GM12875 (cell line): ENCODE data around the gene HYAL1.
A peak's percentile ranks its signal among the peaks of the same experiment; 100 is the strongest.

Source experiments
- H3K4me3 ChIP-seq: one replicate; pipeline ENCODE4 v1.5.1; 2011; ENCODE audit warnings: low read depth, low read length, control low read depth
- CTCF ChIP-seq: IDR thresholded peaks from 2 replicates; pipeline ENCODE4 v1.5.1; 2011; ENCODE audit warnings: low read depth, mild to moderate bottlenecking, control low read depth, inconsistent platforms, low read length, moderate library complexity, borderline replicate concordance; ENCODE audit not compliant: insufficient read depth

The HYAL1 gene

DNA sequence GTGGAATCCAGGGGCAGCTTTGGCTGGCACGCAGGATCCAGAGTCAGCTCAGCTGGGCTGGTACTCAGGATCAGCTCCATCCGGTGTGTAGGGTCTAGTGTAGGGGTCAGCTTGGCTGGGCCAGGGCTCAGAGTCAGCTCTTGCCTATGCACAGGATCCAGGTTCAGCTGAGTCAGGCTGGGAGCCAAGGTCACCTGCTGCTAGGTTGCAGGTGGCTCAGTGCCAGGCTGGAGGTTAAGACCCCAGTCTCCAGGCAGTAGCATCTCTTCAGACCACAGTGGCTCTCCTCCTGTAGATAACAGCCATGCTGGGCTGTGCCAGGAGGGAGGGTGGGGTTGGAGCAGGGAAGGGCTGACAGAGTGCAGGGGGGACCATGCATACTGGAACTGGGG is 6.0 kb downstream of the HYAL1 start:
- no peak overlapping the region for H3K4me3 ChIP-seq
- no peak for TF ChIP-seq CTCF

DNA sequence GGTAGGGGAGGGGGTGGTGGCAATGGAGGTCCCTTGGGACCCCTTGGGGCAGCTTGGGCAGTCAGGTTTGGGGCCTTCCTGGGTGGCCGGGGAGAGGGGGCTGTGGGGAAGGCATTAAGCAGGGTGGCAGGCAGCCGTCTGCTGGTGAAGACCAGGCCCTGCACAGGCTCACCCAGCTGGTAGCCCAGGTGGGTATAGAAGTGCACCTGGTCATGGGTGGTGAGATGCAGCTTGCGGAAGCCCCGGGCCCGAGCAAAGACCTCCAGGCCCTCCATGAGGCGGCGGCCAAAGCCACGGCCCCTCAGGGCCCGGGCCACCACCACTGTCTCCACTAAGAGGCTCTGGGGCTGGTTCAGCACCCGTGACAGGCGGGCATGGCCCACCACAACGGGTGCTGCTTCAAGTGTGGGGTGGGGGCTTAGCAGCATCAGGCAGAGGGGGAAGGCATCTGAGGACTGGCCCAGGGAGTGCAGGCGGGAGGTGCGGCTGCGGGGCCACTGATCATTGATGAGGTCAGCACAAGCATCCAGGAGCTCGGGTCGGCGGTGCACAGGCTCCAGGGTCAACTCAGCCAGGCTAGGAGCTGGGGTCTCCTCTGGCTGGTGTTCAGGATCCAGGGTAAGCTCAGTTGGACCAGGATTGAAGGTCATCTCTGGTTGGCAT is 6.5 kb downstream of the HYAL1 start:
- TF ChIP-seq CTCF = no peak
- H3K4me3 ChIP-seq = no peak overlapping the region

GRCh38 chr3:50295553-50296431 is 7.6 kb downstream of the HYAL1 start:
- TF ChIP-seq CTCF = no peak

GRCh38 chr3:50294492-50295403 is 8.6 kb downstream of the HYAL1 start:
- no peak overlapping the region for H3K4me3 ChIP-seq
- no peak for TF ChIP-seq CTCF

More at GRCh38 chr3:50295553-50296431, 7.6 kb downstream of the HYAL1 start:
- H3K4me3 ChIP-seq = no peak overlapping the region

- no peak for TF ChIP-seq CTCF
Measured at GRCh38 chr3:50294089-50294488, 9.3 kb downstream of the HYAL1 start.

DNA sequence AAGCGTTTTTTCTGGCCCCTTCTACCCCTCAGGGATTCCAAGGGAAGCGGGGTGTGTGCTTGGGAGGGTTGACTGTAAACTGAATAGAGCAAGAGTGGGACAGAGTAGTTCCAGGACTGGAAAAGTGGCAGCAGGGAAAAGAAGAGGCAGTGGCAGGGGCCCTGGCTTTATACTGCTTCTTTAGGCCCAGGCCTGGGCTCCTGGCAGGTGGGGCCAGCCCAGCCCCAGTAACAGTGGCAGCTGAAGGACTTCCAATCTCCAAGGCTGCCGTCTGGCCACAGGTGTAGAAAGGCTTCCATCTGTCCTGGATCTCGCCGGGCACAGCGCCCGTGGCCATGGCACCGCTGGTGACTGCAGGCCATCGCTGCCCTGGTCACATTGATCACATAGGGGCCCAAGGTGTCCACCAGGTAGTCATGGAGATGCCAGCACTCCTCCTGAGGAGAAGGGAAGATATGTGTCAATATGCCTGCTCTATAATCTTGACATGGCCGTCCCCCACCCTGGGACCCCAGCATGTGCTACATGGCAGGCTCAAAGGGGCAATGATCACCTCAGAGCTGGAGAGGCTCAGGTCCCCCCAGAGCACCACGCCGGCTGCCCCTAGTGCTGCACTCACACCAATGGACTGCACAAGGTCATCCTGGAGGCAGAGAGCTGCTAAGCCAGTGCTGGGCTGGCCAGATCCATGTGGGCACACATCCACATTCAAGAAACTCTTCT is 10.1 kb downstream of the HYAL1 start:
- peak overlapping the region; percentile 52 for H3K4me3 ChIP-seq
- no peak for TF ChIP-seq CTCF

More at GRCh38 chr3:50294089-50294488, 9.3 kb downstream of the HYAL1 start:
- H3K4me3 ChIP-seq = no peak overlapping the region
